CD14-positive monocyte (primary cell): ENCODE data around the gene CYFIP2. TPM values are rescaled to one million over a fixed set of nuclear protein-coding genes. Genes with fewer than 3 reads are reported as not detected.
"Not testable (repeated sequence)": the region's sequence is repeated elsewhere in the genome, so short reads cannot be mapped to it uniquely, and the experiment has no call there.

Source experiments
- DNase-seq, 3 donors: peaks; one replicate each; pipeline ENCODE4 v3.0.0-alpha.2; 2011 to 2022
- H2AFZ ChIP-seq: 2 replicates; pipeline ENCODE4 v1.6.0; 2012; ENCODE audit warnings: mild to moderate bottlenecking, low read depth, low read length, inconsistent platforms; ENCODE audit not compliant: insufficient read depth, poor library complexity, severe bottlenecking
- H3K27ac ChIP-seq, 2 donors: 1 replicate in 1 of 2; 2 replicates in 1 of 2; pipeline ENCODE4 v1.5.1; 2012 to 2013; ENCODE audit warnings: low read length in 2 of 2, control low read depth in 1 of 2, inconsistent platforms in 1 of 2, low read depth in 1 of 2, mild to moderate bottlenecking in 1 of 2
- H3K27me3 ChIP-seq, 2 donors: one replicate each; pipeline versions ENCODE4 v1.6.0 to v1.6.1; 2011 to 2013; ENCODE audit warnings: low read length in 2 of 2; ENCODE audit not compliant: control insufficient read depth in 2 of 2, insufficient read depth in 2 of 2
- H3K36me3 ChIP-seq, 2 donors: replicated peaks in 1 of 2; 1 replicate in 1 of 2; 2 replicates in 1 of 2; pipeline versions ENCODE4 v1.5.1 to v1.6.1; 2012 to 2013; ENCODE audit warnings: low read length in 2 of 2, control low read depth in 1 of 2, inconsistent platforms in 1 of 2, mild to moderate bottlenecking in 1 of 2; ENCODE audit not compliant: insufficient read depth in 2 of 2, control insufficient read depth in 1 of 2
- H3K4me1 ChIP-seq, 2 donors: 1 replicate in 1 of 2; 2 replicates in 1 of 2; pipeline versions ENCODE4 v1.5.1 to v1.6.1; 2012 to 2013; ENCODE audit warnings: low read length in 2 of 2, control low read depth in 1 of 2, inconsistent platforms in 1 of 2, mild to moderate bottlenecking in 1 of 2, moderate library complexity in 1 of 2; ENCODE audit not compliant: insufficient read depth in 2 of 2, control insufficient read depth in 1 of 2
- H3K4me2 ChIP-seq: replicated peaks from 2 replicates; pipeline ENCODE3; 2012; ENCODE audit warnings: low read length, moderate library complexity, mild to moderate bottlenecking; ENCODE audit not compliant: poor library complexity, severe bottlenecking; ENCODE audit errors: extremely low read depth
- H3K4me3 ChIP-seq, 3 experiments: fragments of 200-600 bp in 1 of 3; sonication (generic) in 1 of 3; replicated peaks in 1 of 3; 1 replicate in 2 of 3; 2 replicates in 1 of 3; pipeline ENCODE4 v1.5.1; 2011 to 2013; ENCODE audit warnings: low read length in 3 of 3, mild to moderate bottlenecking in 3 of 3, control low read depth in 2 of 3, low read depth in 2 of 3, inconsistent platforms in 1 of 3, moderate library complexity in 1 of 3
- H3K79me2 ChIP-seq: 2 replicates; pipeline ENCODE4 v1.6.0; 2012; ENCODE audit warnings: mild to moderate bottlenecking, control low read depth, inconsistent platforms, low read length, moderate library complexity; ENCODE audit not compliant: insufficient read depth
- H3K9ac ChIP-seq: 2 replicates; pipeline ENCODE4 v1.6.0; 2017; ENCODE audit warnings: low read length, mild to moderate bottlenecking; ENCODE audit not compliant: insufficient read depth, poor library complexity, severe bottlenecking
- H3K9me3 ChIP-seq, 2 donors: replicated peaks in 1 of 2; 1 replicate in 1 of 2; 2 replicates in 1 of 2; pipeline versions ENCODE4 v1.5.1 to v1.6.1; 2012 to 2013; ENCODE audit warnings: low read length in 2 of 2, control low read depth in 1 of 2; ENCODE audit not compliant: control insufficient read depth in 1 of 2, insufficient read depth in 1 of 2
- H4K20me1 ChIP-seq: 2 replicates; pipeline ENCODE4 v1.6.0; 2012; ENCODE audit warnings: mild to moderate bottlenecking, low read length, control low read depth, moderate library complexity; ENCODE audit not compliant: insufficient read depth
- H3K27ac Mint-ChIP-seq, 7 donors: one replicate each; pipeline ENCODE4 v1.8.0; 2020; ENCODE audit warnings: mild to moderate bottlenecking in 7 of 7, mixed read lengths in 7 of 7, moderate library complexity in 6 of 7, inconsistent platforms in 2 of 7
- H3K27me3 Mint-ChIP-seq, 3 donors: one replicate each; pipeline ENCODE4 v1.8.0; 2021 to 2022; ENCODE audit warnings: low read depth in 3 of 3, mild to moderate bottlenecking in 3 of 3, mixed read lengths in 3 of 3, moderate library complexity in 3 of 3, inconsistent platforms in 1 of 3
- H3K36me3 Mint-ChIP-seq, 2 donors: one replicate each; pipeline ENCODE4 v1.8.0; 2020; ENCODE audit warnings: mixed read lengths in 2 of 2, inconsistent platforms in 1 of 2, mild to moderate bottlenecking in 1 of 2
- H3K4me1 Mint-ChIP-seq: one replicate; pipeline ENCODE4 v1.8.0; 2020; ENCODE audit warnings: mild to moderate bottlenecking, mixed read lengths
- H3K4me3 Mint-ChIP-seq, 2 donors: one replicate each; pipeline ENCODE4 v1.8.0; 2020; ENCODE audit warnings: mild to moderate bottlenecking in 2 of 2, mixed read lengths in 2 of 2, moderate library complexity in 1 of 2
- H3K9me3 Mint-ChIP-seq, 7 donors: one replicate each; pipeline ENCODE4 v1.8.0; 2020 to 2022; ENCODE audit warnings: mixed read lengths in 7 of 7, mild to moderate bottlenecking in 6 of 7, moderate library complexity in 6 of 7, inconsistent platforms in 2 of 7
- WGBS: methylation state at CpG from one replicate; pipeline ENCODE4 v1.1.5; 2013; ENCODE audit warnings: missing lambda C conversion rate; ENCODE audit not compliant: insufficient coverage; 5-methylcytosine and 5-hydroxymethylcytosine counted together
- intact Hi-C, 2 donors: fragments of 100-400 bp; cut with micrococcal nuclease; formaldehyde crosslinking; loops; one replicate each; pipeline versions ENCODE4 v1.15.0 to v1.15.1; 2023
- polyA plus RNA-seq, 3 donors: library from polyadenylated mRNA; depleted of rRNA in 1 of 3; unstranded in 2 of 3; stranded (reverse) in 1 of 3; fragments of 300-500 nt in 2 of 3; fragments of >200 nt in 1 of 3; fragmentation: Illumina TruSeq in 2 of 3; gene quantifications; 1 replicate in 2 of 3; 2 replicates in 1 of 3; pipeline ENCODE4 v1.2.3, GENCODE V29; 2012 to 2021
- TF ChIP-seq, protein P1 (sequence below): fragments of 200-600 bp; IDR thresholded peaks from one replicate; pipeline ENCODE4 v1.8.0; 2022; ENCODE audit warnings: antibody characterized with exemption, mild to moderate bottlenecking

The CYFIP2 gene
- polyA plus RNA-seq, 3 donors: 33.6 to 45.6 (median 36.0) TPM

DNA sequence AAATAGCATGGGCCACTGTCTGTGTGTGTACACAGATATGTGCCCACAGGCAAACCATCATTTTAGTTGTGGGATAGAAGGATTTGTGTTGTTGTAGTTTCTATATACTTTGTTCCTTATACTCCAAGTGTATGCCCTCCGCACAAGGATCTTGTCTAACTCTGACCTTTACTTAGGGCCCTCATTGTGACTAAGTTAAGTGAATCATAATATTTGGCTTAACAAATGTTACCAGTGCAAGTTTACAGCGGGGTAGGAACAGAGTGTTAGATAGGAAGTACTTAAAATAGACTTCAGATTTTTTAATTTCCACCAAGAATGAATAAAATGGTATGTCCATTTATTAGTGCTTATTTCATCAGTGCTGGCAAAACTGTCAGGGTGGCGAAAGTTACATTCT lies 29.5 kb upstream of the CYFIP2 start:
- Mint-ChIP-seq H3K27ac (no peak overlapping the region), H3K4me1 (no peaks in the 10 kb centered on the region), H3K4me3 (no peak overlapping the region), H3K36me3 (peaks cover 0 to 1% of the 10 kb centered on the region in 2 donors), H3K9me3 (peaks cover 0 to 2% (median 0%) of the 10 kb centered on the region in 7 donors), H3K27me3 (peaks cover 0 to 2% (median 0%) of the 10 kb centered on the region in 3 donors)
- Histone ChIP-seq H3K79me2 (no peaks in the 10 kb centered on the region), H3K36me3 (no peaks in the 10 kb centered on the region), H3K4me1 (no peaks in the 10 kb centered on the region), H3K9ac (no peak overlapping the region), H3K27ac (no peak overlapping the region), H3K9me3 (no peaks in the 10 kb centered on the region), H4K20me1 (no peaks in the 10 kb centered on the region), H2AFZ (no peak overlapping the region), H3K4me2 (no peak overlapping the region), H3K27me3 (no peaks in the 10 kb centered on the region), H3K4me3 (no peak overlapping the region)
- WGBS: no CpG with 5 or more reads among the region's 3 CpGs
- TF ChIP-seq, protein P1, sequence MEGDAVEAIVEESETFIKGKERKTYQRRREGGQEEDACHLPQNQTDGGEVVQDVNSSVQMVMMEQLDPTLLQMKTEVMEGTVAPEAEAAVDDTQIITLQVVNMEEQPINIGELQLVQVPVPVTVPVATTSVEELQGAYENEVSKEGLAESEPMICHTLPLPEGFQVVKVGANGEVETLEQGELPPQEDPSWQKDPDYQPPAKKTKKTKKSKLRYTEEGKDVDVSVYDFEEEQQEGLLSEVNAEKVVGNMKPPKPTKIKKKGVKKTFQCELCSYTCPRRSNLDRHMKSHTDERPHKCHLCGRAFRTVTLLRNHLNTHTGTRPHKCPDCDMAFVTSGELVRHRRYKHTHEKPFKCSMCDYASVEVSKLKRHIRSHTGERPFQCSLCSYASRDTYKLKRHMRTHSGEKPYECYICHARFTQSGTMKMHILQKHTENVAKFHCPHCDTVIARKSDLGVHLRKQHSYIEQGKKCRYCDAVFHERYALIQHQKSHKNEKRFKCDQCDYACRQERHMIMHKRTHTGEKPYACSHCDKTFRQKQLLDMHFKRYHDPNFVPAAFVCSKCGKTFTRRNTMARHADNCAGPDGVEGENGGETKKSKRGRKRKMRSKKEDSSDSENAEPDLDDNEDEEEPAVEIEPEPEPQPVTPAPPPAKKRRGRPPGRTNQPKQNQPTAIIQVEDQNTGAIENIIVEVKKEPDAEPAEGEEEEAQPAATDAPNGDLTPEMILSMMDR: no peak
- intact Hi-C loops: no loop called here
- no peak for DNase-seq

DNA sequence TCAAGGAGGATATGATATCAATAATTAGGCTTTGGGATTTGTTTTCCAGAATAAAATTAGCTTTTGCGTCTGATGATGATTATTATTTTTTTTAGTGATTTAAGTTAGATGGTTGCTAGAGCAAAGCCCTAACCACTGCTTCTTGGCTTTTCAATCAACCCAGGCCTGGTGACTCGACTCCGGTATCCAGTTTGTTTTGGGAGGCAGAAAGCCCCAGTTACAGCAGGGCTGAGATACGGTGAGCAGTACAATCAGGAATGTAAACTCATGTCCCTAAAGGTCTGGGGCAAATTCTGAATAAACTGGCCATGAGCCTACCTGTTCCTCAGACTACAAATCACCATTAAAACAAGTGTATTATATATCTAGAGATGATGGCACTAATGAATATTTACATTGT lies 24.4 kb upstream of the CYFIP2 start:
- Mint-ChIP-seq H3K9me3 (peaks cover 0 to 2% (median 0%) of the 10 kb centered on the region in 7 donors), H3K27ac (peak overlapping the region in 1 of 7 donors; percentile 11), H3K4me3 (no peak overlapping the region), H3K36me3 (peaks cover 0 to 1% of the 10 kb centered on the region in 2 donors), H3K27me3 (peaks cover 0 to 2% (median 2%) of the 10 kb centered on the region in 3 donors), H3K4me1 (no peaks in the 10 kb centered on the region)
- intact Hi-C loops: no loop called here
- H2AFZ ChIP-seq: no peak overlapping the region
- no peak overlapping the region for H3K27ac ChIP-seq
- no peaks in the 10 kb centered on the region for H3K36me3 ChIP-seq
- TF ChIP-seq, protein P1: no peak
- WGBS: 92% methylated on average over 2 of the region's 4 CpGs
- H3K4me3 ChIP-seq: no peak overlapping the region
- H4K20me1 ChIP-seq: no peaks in the 10 kb centered on the region
- no peaks in the 10 kb centered on the region for H3K27me3 ChIP-seq
- no peaks in the 10 kb centered on the region for H3K4me1 ChIP-seq
- no peaks in the 10 kb centered on the region for H3K9me3 ChIP-seq
- no peak for DNase-seq
- no peak overlapping the region for H3K9ac ChIP-seq
- no peaks in the 10 kb centered on the region for H3K79me2 ChIP-seq
- no peak overlapping the region for H3K4me2 ChIP-seq

DNA sequence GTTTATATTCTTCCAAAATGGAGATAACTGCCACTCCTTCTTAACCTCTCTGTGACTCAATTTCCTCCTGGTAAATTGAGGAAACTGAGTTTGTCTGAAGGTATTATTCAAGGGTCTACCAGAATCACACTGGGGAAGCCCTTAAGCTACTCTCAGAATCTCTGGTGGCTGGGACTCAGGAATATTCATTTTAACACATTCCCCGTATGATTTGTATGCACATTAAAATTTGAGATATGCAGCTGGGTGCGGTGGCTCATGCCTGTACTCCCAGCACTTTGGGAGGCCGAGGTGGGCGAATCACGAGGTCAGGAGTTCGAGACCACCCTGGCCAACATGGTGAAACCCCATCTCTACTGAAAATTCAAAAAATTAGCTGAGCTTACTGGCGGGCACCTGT lies 21.2 kb upstream of the CYFIP2 start:
- H3K36me3 Mint-ChIP-seq, H3K4me3 Mint-ChIP-seq, H3K9me3 ChIP-seq, H3K36me3 ChIP-seq, H3K9me3 Mint-ChIP-seq, H3K27ac ChIP-seq, H3K79me2 ChIP-seq, H3K27me3 ChIP-seq, H4K20me1 ChIP-seq, H3K27me3 Mint-ChIP-seq, DNase-seq, H3K4me2 ChIP-seq, H3K9ac ChIP-seq, H3K4me3 ChIP-seq, intact Hi-C loops, H2AFZ ChIP-seq, H3K27ac Mint-ChIP-seq: not testable (repeated sequence)
- H3K4me1 ChIP-seq: peaks cover 13 to 16% of the 10 kb centered on the region in 2 donors
- WGBS: 70% methylated on average over 4 of the region's 7 CpGs
- peaks cover 15% of the 10 kb centered on the region for H3K4me1 Mint-ChIP-seq
